H9 (cell line): ENCODE measurements around the gene COMMD1. TPM values are rescaled to one million over a fixed set of nuclear protein-coding genes. Genes with fewer than 3 reads are reported as not detected.
A peak's percentile ranks its signal among the peaks of the same experiment; 100 is the strongest.

Experiments
- DNase-seq: peaks from one replicate; pipeline ENCODE4 v3.0.0-alpha.2; 2017
- H2AFZ ChIP-seq: one replicate; pipeline ENCODE4 v1.6.1; 2013; ENCODE audit warnings: mild to moderate bottlenecking, low read length, control low read depth, moderate library complexity
- H2AK5ac ChIP-seq: 2 replicates; pipeline ENCODE4 v1.6.1; 2013; ENCODE audit warnings: low read length, control low read depth, mixed read lengths; ENCODE audit not compliant: insufficient read length
- H2BK120ac ChIP-seq: one replicate; pipeline ENCODE4 v1.6.1; 2013; ENCODE audit warnings: low read depth, mild to moderate bottlenecking, low read length, control low read depth, inconsistent platforms; ENCODE audit not compliant: poor library complexity, severe bottlenecking
- H2BK12ac ChIP-seq: 2 replicates; pipeline ENCODE4 v1.6.1; 2013; ENCODE audit warnings: low read length, control low read depth, mixed read lengths, low read depth; ENCODE audit not compliant: insufficient read length
- H2BK15ac ChIP-seq: 2 replicates; pipeline ENCODE4 v1.6.1; 2013; ENCODE audit warnings: low read depth, low read length, control low read depth
- H2BK20ac ChIP-seq: one replicate; pipeline ENCODE4 v1.6.1; 2013; ENCODE audit warnings: low read depth, mild to moderate bottlenecking, low read length, control low read depth, inconsistent platforms; ENCODE audit not compliant: poor library complexity, severe bottlenecking
- H2BK5ac ChIP-seq: 2 replicates; pipeline ENCODE4 v1.6.1; 2013; ENCODE audit warnings: low read length, control low read depth, mixed read lengths; ENCODE audit not compliant: insufficient read length
- H3K14ac ChIP-seq: 2 replicates; pipeline ENCODE4 v1.6.1; 2013; ENCODE audit warnings: low read length, control low read depth; ENCODE audit not compliant: insufficient read depth
- H3K18ac ChIP-seq: 2 replicates; pipeline ENCODE4 v1.6.1; 2013; ENCODE audit warnings: low read depth, mild to moderate bottlenecking, mixed read lengths, low read length, control low read depth; ENCODE audit not compliant: insufficient read length
- H3K23ac ChIP-seq: 2 replicates; pipeline ENCODE4 v1.6.1; 2013; ENCODE audit warnings: low read length, control low read depth, mixed read lengths, low read depth; ENCODE audit not compliant: insufficient read length
- H3K23me2 ChIP-seq: 2 replicates; pipeline ENCODE4 v1.6.1; 2013; ENCODE audit warnings: low read depth, mild to moderate bottlenecking, mixed read lengths, low read length, control low read depth; ENCODE audit not compliant: insufficient read length, poor library complexity, severe bottlenecking
- H3K27ac ChIP-seq: 2 replicates; pipeline ENCODE4 v1.5.1; 2013; ENCODE audit warnings: low read length, control low read depth, mixed read lengths, low read depth; ENCODE audit not compliant: insufficient read length
- H3K27me3 ChIP-seq: 2 replicates; pipeline ENCODE4 v1.6.1; 2013; ENCODE audit warnings: low read length, control low read depth, inconsistent platforms; ENCODE audit not compliant: insufficient read depth
- H3K4ac ChIP-seq: 2 replicates; pipeline ENCODE4 v1.6.1; 2013; ENCODE audit warnings: low read depth, mild to moderate bottlenecking, control low read depth, inconsistent platforms, low read length, moderate library complexity
- H3K4me1 ChIP-seq: 2 replicates; pipeline ENCODE4 v1.6.1; 2013; ENCODE audit warnings: low read length, control low read depth, inconsistent platforms; ENCODE audit not compliant: insufficient read depth
- H3K4me2 ChIP-seq: 2 replicates; pipeline ENCODE4 v1.6.1; 2013; ENCODE audit warnings: low read length, control low read depth, mixed read lengths; ENCODE audit not compliant: insufficient read length, insufficient read depth
- H3K56ac ChIP-seq: 2 replicates; pipeline ENCODE4 v1.6.1; 2013; ENCODE audit warnings: low read depth, mild to moderate bottlenecking, mixed read lengths, low read length, control low read depth; ENCODE audit not compliant: insufficient read length
- H3K79me1 ChIP-seq: 2 replicates; pipeline ENCODE4 v1.6.1; 2013; ENCODE audit warnings: low read depth, mild to moderate bottlenecking, moderate library complexity, low read length, control low read depth, inconsistent platforms; ENCODE audit not compliant: insufficient read depth, poor library complexity, severe bottlenecking
- H3K79me2 ChIP-seq: 2 replicates; pipeline ENCODE4 v1.6.1; 2013; ENCODE audit warnings: low read length, control low read depth, inconsistent platforms; ENCODE audit not compliant: insufficient read depth
- H3K9ac ChIP-seq: 2 replicates; pipeline ENCODE4 v1.6.1; 2013; ENCODE audit warnings: low read length, control low read depth, mixed read lengths; ENCODE audit not compliant: insufficient read length; ENCODE audit errors: extremely low read depth
- H3K9me3 ChIP-seq: one replicate; pipeline ENCODE4 v1.6.1; 2013; ENCODE audit warnings: low read depth, low read length, inconsistent platforms; ENCODE audit not compliant: control insufficient read depth
- H3T11ph ChIP-seq: one replicate; pipeline ENCODE4 v1.6.1; 2013; ENCODE audit warnings: mild to moderate bottlenecking, low read length, control low read depth, inconsistent platforms
- H4K20me1 ChIP-seq: one replicate; pipeline ENCODE4 v1.6.1; 2013; ENCODE audit not compliant: control insufficient read depth, insufficient read length, insufficient read depth
- H4K5ac ChIP-seq: 2 replicates; pipeline ENCODE4 v1.6.1; 2013; ENCODE audit warnings: low read depth, mild to moderate bottlenecking, mixed read lengths, low read length, control low read depth; ENCODE audit not compliant: insufficient read length
- H4K8ac ChIP-seq: replicated peaks from 2 replicates; pipeline ENCODE4 v1.6.1; 2013; ENCODE audit warnings: low read length, control low read depth, mixed read lengths, low read depth; ENCODE audit not compliant: insufficient read length
- H4K91ac ChIP-seq: 2 replicates; pipeline ENCODE4 v1.6.1; 2013; ENCODE audit warnings: low read depth, mild to moderate bottlenecking, moderate library complexity, mixed read lengths, low read length, control low read depth; ENCODE audit not compliant: insufficient read length
- H3K27ac Mint-ChIP-seq, 3 experiments: 2 replicates in 2 of 3; 3 replicates in 1 of 3; pipeline ENCODE4 v1.8.0; 2020 to 2021; ENCODE audit warnings: mixed read lengths in 3 of 3, mild to moderate bottlenecking in 1 of 3, moderate library complexity in 1 of 3
- H3K27me3 Mint-ChIP-seq: 2 replicates; pipeline ENCODE4 v1.8.0; 2021; ENCODE audit warnings: low read depth, mild to moderate bottlenecking, moderate library complexity, mixed read lengths
- H3K36me3 Mint-ChIP-seq, 3 experiments: 2 replicates in 2 of 3; 3 replicates in 1 of 3; pipeline ENCODE4 v1.8.0; 2020 to 2021; ENCODE audit warnings: low read depth in 3 of 3, mixed read lengths in 3 of 3; ENCODE audit not compliant: insufficient read depth in 1 of 3
- H3K4me1 Mint-ChIP-seq, 2 experiments: 2 replicates each; pipeline ENCODE4 v1.8.0; 2020; ENCODE audit warnings: mixed read lengths in 2 of 2
- H3K4me3 Mint-ChIP-seq, 2 experiments: 2 replicates in 1 of 2; 3 replicates in 1 of 2; pipeline ENCODE4 v1.8.0; 2020 to 2021; ENCODE audit warnings: mild to moderate bottlenecking in 2 of 2, mixed read lengths in 2 of 2, moderate library complexity in 1 of 2
- H3K9me3 Mint-ChIP-seq, 2 experiments: 2 replicates in 1 of 2; 3 replicates in 1 of 2; pipeline ENCODE4 v1.8.0; 2020; ENCODE audit warnings: mild to moderate bottlenecking in 2 of 2, mixed read lengths in 2 of 2, moderate library complexity in 1 of 2
- CTCF ChIP-seq: fragments of 200-600 bp; sonication (generic); conservative IDR thresholded peaks from 3 replicates; pipeline ENCODE4 v1.8.0; 2021; ENCODE audit warnings: antibody characterized with exemption, mild to moderate bottlenecking
- WGBS: extraction: QIAGEN DNeasy Blood & Tissue Kit; methylation state at CpG from one replicate; pipeline ENCODE4 v1.1.7; 2013; ENCODE audit warnings: missing lambda C conversion rate, low lambda C conversion rate, mixed read lengths; ENCODE audit not compliant: insufficient read length; ENCODE audit errors: extremely low coverage; 5-methylcytosine and 5-hydroxymethylcytosine counted together
- long read RNA-seq: library from polyadenylated mRNA; unstranded; transcript quantifications from one replicate; pipeline ENCODE4 v2.0.0, GENCODE V29; 2020
- total RNA-seq: library from RNA; stranded (reverse); gene quantifications from 2 replicates; pipeline ENCODE4 v1.2.1, GENCODE V29; 2021

COMMD1 gene
- total RNA-seq: 31.5 and 34.6 TPM in 2 replicates
- long read RNA-seq, transcript COMMD1-201 (3 exons, 911 nt): major isoform, 21 of 30 reads
- long read RNA-seq, partial matches to known transcripts: 0 of 30 reads
- long read RNA-seq, other reads (novel, unspliced or antisense): 6 of 30 reads

GRCh38 chr2:61905372-61906185 lies at the start of gene COMMD1:
TSS of gene COMMD1 (plus strand) at chr2:61905674. CDS start at chr2:61905679, 5 bp downstream.
- H3K18ac ChIP-seq: no peak within 1 kb of the TSS
- no peaks in the 10 kb centered on the region for H3K27me3 Mint-ChIP-seq
- no peak within 1 kb of the TSS for H3K27ac ChIP-seq

More at GRCh38 chr2:61905372-61906185, at the start of gene COMMD1:
- H4K8ac ChIP-seq: no peak within 1 kb of the TSS
- Mint-ChIP-seq H3K27ac (no peak within 1 kb of the TSS), H3K4me3 (peak within 1 kb of the TSS; percentile 95 to 98), H3K36me3 (no peaks in the 10 kb centered on the region), H3K4me1 (peaks cover 8 to 11% of the 10 kb centered on the region in 2 experiments; a peak in 3 of 4 replicates), H3K9me3 (no peaks in the 10 kb centered on the region)
- no peaks in the 10 kb centered on the region for H3K27me3 ChIP-seq
- TF ChIP-seq CTCF: no peak
- H3K4ac ChIP-seq: no peak within 1 kb of the TSS
- no peak within 1 kb of the TSS for H2BK5ac ChIP-seq
- H2BK12ac ChIP-seq: no peak within 1 kb of the TSS
- H2AK5ac ChIP-seq: no peak within 1 kb of the TSS
- no peaks in the 10 kb centered on the region for H4K20me1 ChIP-seq
- H3T11ph ChIP-seq: no peak within 1 kb of the TSS
- no peak within 1 kb of the TSS for H4K91ac ChIP-seq
- H3K9me3 ChIP-seq: no peaks in the 10 kb centered on the region
- no peak within 1 kb of the TSS for H2BK20ac ChIP-seq
- WGBS: no CpG with 5 or more reads among the region's 33 CpGs
- H3K23ac ChIP-seq: no peak within 1 kb of the TSS
- H3K4me1 ChIP-seq: no peaks in the 10 kb centered on the region
- no peaks in the 10 kb centered on the region for H3K79me2 ChIP-seq
- no peak within 1 kb of the TSS for H4K5ac ChIP-seq
- peak within 1 kb of the TSS; percentile 44 for H3K9ac ChIP-seq
- H2BK15ac ChIP-seq: no peak within 1 kb of the TSS
- DNase-seq: peak; percentile 79
- H3K4me2 ChIP-seq: peak within 1 kb of the TSS; percentile 76
- no peak within 1 kb of the TSS for H3K14ac ChIP-seq
- H2AFZ ChIP-seq: peak within 1 kb of the TSS; percentile 43
- H2BK120ac ChIP-seq: no peak within 1 kb of the TSS
- no peaks in the 10 kb centered on the region for H3K79me1 ChIP-seq
- peaks cover 6% of the 10 kb centered on the region for H3K23me2 ChIP-seq
- no peak within 1 kb of the TSS for H3K56ac ChIP-seq
